Measurements from ENCODE around the gene FMNL1. TPM values are rescaled to one million over a fixed set of nuclear protein-coding genes. Genes with fewer than 3 reads are reported as not detected.
A peak's percentile ranks its signal among the peaks of the same experiment; 100 is the strongest.

FMNL1 gene
- total RNA-seq, 2 donors from 2014 or later: 3.5 to 4.5 TPM

DNA sequence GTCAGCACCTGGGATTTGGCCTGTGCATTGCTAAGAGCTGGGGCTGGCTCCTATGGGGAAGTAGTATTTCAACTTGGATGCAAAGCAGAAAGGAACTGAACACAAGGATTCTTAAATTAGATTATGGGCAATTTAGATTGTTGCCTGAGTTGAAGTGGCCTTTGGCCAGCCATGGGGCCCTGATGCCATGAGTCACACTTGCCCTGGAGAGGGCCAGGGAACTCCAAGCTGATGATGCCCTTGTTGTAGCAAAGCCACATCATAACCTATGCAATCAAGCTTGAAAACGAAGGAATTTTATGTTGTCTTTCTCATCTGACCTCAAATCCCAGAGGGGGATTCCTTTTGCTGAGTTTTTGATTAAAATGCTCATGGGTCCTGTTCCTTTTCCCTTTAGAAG is 44.1 kb downstream of the FMNL1 start:
- Histone ChIP-seq H3K36me3 (ENCODE audit: control insufficient read depth, insufficient read depth, low read length) (peaks cover 47% of the 10 kb centered on the region), H3K9me3 (ENCODE audit: control insufficient read depth, low read length) (no peaks in the 10 kb centered on the region), H3K4me3 (ENCODE audit: low read length) (no peak overlapping the region), H3K9ac (ENCODE audit: extremely low read depth, low read length, poor library complexity, severe bottlenecking) (no peak overlapping the region), H3K4me1 (ENCODE audit: control insufficient read depth, insufficient read depth, low read length) (peaks cover 6% of the 10 kb centered on the region), H3K27me3 (ENCODE audit: control insufficient read depth, insufficient read depth, low read length, poor library complexity, severe bottlenecking) (peaks cover 8% of the 10 kb centered on the region), H3K27ac (ENCODE audit: low read depth, low read length) (no peak overlapping the region)
- H3K27me3 Mint-ChIP-seq (ENCODE audit: insufficient read depth): peaks cover 5% of the 10 kb centered on the region
- H3K36me3 Mint-ChIP-seq (ENCODE audit: low read depth): peaks cover 42% of the 10 kb centered on the region
- no peaks in the 10 kb centered on the region for H3K9me3 Mint-ChIP-seq
- H3K27ac Mint-ChIP-seq: no peak overlapping the region
- H3K4me1 Mint-ChIP-seq: peaks cover 2% of the 10 kb centered on the region
- no peak overlapping the region for H3K4me3 Mint-ChIP-seq
- no peak for DNase-seq
- TF ChIP-seq CTCF (conservative IDR thresholded peaks at IDR 0.05): no peak
- 94% methylated on average over 1 of the region's 1 CpG; no CpG with 5 or more reads in 1 of the 2 experiments for WGBS, 2 experiments (ENCODE audit: insufficient coverage in 1 of 2, insufficient read length in 1 of 2)

DNA sequence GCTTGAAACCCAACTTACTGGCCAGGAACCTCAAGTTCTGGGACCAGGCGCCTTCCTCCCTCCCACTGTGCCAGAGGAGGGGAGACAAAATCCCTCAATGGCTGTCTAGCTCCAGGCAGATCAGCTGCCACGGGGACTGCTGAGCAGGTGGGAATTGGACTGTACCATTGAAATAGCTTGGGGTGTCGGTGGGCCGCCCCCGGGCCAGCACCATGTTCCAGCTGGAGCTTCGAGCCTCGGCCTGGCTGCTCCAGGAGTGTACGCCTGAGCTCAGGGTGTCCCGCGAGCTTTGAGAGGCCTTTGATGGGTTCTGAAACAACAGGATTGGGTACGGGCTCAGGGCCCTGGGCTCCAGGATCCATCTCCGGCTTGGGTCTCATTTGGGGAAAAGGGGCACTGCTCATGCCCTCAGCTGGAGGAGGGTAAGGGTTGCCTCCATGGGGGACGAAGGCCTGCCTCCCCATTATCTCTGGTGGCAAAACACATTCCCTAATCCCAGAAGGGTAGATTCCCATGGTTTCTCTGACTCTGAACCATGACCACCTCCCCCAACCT is 44.8 kb downstream of the FMNL1 start:
- Mint-ChIP-seq H3K4me3 (no peak overlapping the region), H3K36me3 (ENCODE audit: low read depth) (peaks cover 45% of the 10 kb centered on the region), H3K27ac (no peak overlapping the region), H3K27me3 (ENCODE audit: insufficient read depth) (peaks cover 1% of the 10 kb centered on the region), H3K4me1 (peaks cover under 1% of the 10 kb centered on the region), H3K9me3 (no peaks in the 10 kb centered on the region)
- H3K27ac ChIP-seq (ENCODE audit: low read depth, low read length): no peak overlapping the region
- H3K9me3 ChIP-seq (ENCODE audit: control insufficient read depth, low read length): no peaks in the 10 kb centered on the region
- H3K4me3 ChIP-seq (ENCODE audit: low read length): no peak overlapping the region
- peaks cover 47% of the 10 kb centered on the region for H3K36me3 ChIP-seq (ENCODE audit: control insufficient read depth, insufficient read depth, low read length)
- peaks cover 6% of the 10 kb centered on the region for H3K4me1 ChIP-seq (ENCODE audit: control insufficient read depth, insufficient read depth, low read length)
- no peak for DNase-seq
- TF ChIP-seq CTCF (conservative IDR thresholded peaks at IDR 0.05): no peak
- H3K9ac ChIP-seq (ENCODE audit: extremely low read depth, low read length, poor library complexity, severe bottlenecking): no peak overlapping the region
- peaks cover 2% of the 10 kb centered on the region for H3K27me3 ChIP-seq (ENCODE audit: control insufficient read depth, insufficient read depth, low read length, poor library complexity, severe bottlenecking)
- 93 to 94% methylated on average over 9 to 13 of the region's 13 CpGs for WGBS, 2 experiments (ENCODE audit: insufficient coverage in 1 of 2, insufficient read length in 1 of 2)

- DNase-seq: no peak
- no peak for TF ChIP-seq CTCF (conservative IDR thresholded peaks at IDR 0.05)
- Histone ChIP-seq H3K9me3 (ENCODE audit: control insufficient read depth, low read length) (no peaks in the 10 kb centered on the region), H3K27ac (ENCODE audit: low read depth, low read length) (no peak overlapping the region), H3K4me1 (ENCODE audit: control insufficient read depth, insufficient read depth, low read length) (peaks cover 1% of the 10 kb centered on the region), H3K36me3 (ENCODE audit: control insufficient read depth, insufficient read depth, low read length) (peaks cover 47% of the 10 kb centered on the region), H3K4me3 (ENCODE audit: low read length) (no peak overlapping the region), H3K9ac (ENCODE audit: extremely low read depth, low read length, poor library complexity, severe bottlenecking) (no peak overlapping the region), H3K27me3 (ENCODE audit: control insufficient read depth, insufficient read depth, low read length, poor library complexity, severe bottlenecking) (no peaks in the 10 kb centered on the region)
- Mint-ChIP-seq H3K27ac (peak overlapping the region; percentile 44), H3K27me3 (ENCODE audit: insufficient read depth) (no peaks in the 10 kb centered on the region), H3K4me3 (no peak overlapping the region), H3K36me3 (ENCODE audit: low read depth) (peaks cover 45% of the 10 kb centered on the region), H3K4me1 (no peaks in the 10 kb centered on the region), H3K9me3 (no peaks in the 10 kb centered on the region)
- WGBS, 2 experiments (ENCODE audit: insufficient coverage in 1 of 2, insufficient read length in 1 of 2): 89 to 97% methylated on average over 5 to 9 of the region's 10 CpGs
Observed at GRCh38 chr17:45267436-45268055, 45.9 kb downstream of the FMNL1 start.

Measured in endodermal cell (in vitro differentiated cells).